ENCODE data around the gene DGKQ.

Gene DGKQ

GRCh38 chr4:974668-975067 lies 1.3 kb upstream of the DGKQ start:
- DNase-seq (ENCODE audit: low read depth) = no peak

DNA sequence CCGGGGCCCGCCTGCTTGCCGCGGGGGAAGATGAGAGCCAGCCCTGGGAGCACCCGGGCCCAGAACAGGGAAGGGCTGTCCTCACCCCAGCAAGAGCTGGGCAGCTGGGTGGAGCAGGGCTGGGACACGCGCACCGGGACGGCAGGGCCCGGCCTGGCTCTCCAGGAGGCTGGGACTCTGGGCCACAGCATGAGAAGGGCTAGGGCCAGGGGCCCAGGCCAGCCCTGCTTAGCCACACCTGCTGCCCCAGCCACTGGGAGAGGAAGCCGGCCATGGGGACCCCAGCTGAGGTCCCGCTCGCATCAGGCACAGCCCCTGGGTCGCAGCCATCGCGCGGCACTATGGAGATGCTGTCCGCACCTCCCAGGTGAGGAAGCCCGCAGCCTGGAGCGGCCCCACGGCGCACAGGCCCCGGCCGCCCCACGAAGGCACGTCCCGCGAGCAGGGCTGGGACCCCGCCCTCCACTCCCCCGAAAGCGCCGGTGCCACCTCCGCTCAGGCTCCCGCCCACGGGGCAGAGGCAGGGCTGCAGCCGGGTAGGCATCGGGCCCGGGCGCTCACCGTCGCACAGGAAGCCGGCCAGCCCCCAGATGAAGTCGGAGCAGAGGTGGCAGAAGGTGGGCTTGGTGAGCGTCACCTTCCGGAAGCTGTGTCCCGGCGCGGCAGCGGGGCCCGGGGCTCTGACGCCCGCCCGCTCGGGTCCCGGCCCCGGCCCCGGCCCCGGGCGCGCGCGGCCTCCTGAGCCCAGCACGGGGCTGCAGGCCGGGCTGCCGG lies 531 bp downstream of the DGKQ start:
- no peak for DNase-seq (ENCODE audit: low read depth)

GRCh38 chr4:971666-972500 lies 1.5 kb downstream of the DGKQ start:
- DNase-seq (ENCODE audit: low read depth) = no peak

GRCh38 chr4:970854-971520 lies 2.4 kb downstream of the DGKQ start:
- no peak for DNase-seq (ENCODE audit: low read depth)

- DNase-seq (ENCODE audit: low read depth) = no peak
Measured at GRCh38 chr4:970046-970745, 3.2 kb downstream of the DGKQ start.

GRCh38 chr4:968621-969394 lies 4.6 kb downstream of the DGKQ start:
- no peak for DNase-seq (ENCODE audit: low read depth)

- DNase-seq (ENCODE audit: low read depth) = no peak
Measured at GRCh38 chr4:968221-968620, 5.1 kb downstream of the DGKQ start.

- no peak for DNase-seq (ENCODE audit: low read depth)
Measured at GRCh38 chr4:967113-968104, 6.0 kb downstream of the DGKQ start.

GRCh38 chr4:966266-967112 lies 6.9 kb downstream of the DGKQ start:
- DNase-seq (ENCODE audit: low read depth) = no peak

GRCh38 chr4:965766-966134 lies 7.6 kb downstream of the DGKQ start:
- no peak for DNase-seq (ENCODE audit: low read depth)

DNA sequence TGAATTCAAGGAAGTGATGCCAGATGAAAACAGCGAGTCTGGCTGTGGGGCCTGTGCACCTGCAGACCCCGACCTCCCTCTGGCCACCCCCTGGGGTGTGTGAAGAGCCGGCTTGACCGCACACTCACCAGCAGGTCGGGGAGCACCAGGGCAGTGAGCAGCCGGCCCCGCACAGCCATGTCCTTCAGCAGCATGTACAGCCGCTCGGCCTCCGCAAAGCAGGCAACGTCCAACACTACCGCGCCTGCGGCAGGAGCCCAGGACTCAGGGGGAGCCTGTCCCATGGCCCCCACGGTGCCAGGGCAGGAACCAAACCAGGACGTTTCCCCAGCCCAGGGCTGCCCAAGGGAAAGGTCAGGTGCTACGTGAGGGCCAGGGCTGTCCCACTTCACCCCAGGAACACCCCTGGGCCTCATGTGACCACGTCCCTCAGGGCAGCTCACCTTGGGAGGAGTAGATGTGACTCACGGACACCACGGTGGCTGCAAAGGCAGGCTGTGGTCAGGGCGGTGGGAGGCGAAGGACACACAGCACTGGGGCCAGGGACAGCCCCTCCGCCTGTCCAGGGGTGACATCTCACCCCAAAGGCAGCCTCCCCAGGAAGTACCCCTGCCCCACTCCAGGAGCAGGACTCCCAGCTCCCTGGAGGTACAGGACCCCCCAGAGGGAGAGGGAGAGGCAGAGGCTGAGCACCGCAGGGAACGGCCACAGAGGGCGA lies 8.2 kb downstream of the DGKQ start:
- no peak for DNase-seq (ENCODE audit: low read depth)

GRCh38 chr4:964346-965025 lies 8.9 kb downstream of the DGKQ start:
- DNase-seq (ENCODE audit: low read depth) = no peak

DNA sequence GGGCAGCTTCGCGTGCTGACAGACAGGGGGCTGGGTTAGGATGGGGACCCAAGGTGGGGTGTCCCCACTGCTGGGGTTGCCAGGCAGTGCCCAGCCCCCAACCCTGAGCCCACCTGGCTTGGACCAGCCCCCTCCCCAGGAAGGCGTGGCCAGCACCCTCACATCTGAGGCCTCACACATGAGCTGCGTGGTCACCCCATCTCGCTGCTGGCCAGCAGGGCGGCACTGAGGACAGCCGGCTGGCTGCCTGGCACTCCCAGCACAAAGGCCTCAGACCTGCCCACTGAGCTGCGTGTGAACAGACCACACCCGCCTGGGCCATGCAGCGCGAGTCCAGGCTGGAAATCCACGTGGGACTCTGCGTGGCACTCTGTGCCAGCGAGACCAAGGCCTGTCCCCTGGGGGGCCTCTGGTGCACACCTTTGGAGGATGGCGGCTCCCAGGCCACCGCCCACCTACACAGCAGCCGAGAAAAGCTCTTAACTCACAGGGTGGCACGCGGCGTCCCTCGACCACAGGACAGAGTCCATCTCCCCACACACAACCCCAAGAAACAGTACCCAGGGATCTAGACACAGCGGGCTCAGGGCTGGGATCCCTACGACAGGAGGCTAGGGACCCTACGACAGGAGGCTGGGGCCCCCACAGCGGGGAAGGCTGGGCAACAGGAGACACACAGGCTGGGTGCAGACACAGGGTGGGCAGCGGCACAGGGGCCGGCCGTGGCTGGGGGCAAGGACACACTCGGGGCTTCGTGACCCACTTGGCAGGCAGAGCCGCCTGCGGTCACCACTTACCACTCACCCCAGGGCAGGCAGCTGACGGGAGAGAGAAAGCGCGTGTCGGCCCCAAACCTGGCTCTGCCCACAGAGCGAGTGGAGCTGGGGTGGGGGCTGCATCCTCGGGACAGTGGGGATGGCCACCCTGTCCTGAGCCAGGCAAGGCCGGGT lies 9.8 kb downstream of the DGKQ start:
- DNase-seq (ENCODE audit: low read depth) = no peak

GRCh38 chr4:962231-963208 lies 10.8 kb downstream of the DGKQ start:
- no peak for DNase-seq (ENCODE audit: low read depth)

- DNase-seq (ENCODE audit: low read depth) = no peak
Measured at GRCh38 chr4:961351-962230, 11.8 kb downstream of the DGKQ start.

Data from fibroblast of gingiva (primary cell).